Rectal smooth muscle tissue (tissue), 1 donor: ENCODE measurements around the gene GPC5.
"Not testable (repeated sequence)": the region's sequence is repeated elsewhere in the genome, so short reads cannot be mapped to it uniquely, and the experiment has no call there.

ENCODE experiments used
- H3K27ac ChIP-seq: one replicate; pipeline ENCODE4 v1.7.0; 2013; ENCODE audit warnings: low read depth, low read length, inconsistent platforms
- H3K27me3 ChIP-seq: one replicate; pipeline ENCODE4 v1.7.0; 2013; ENCODE audit warnings: low read length; ENCODE audit not compliant: control insufficient read depth, insufficient read depth
- H3K36me3 ChIP-seq: one replicate; pipeline ENCODE4 v1.7.0; 2013; ENCODE audit warnings: low read length; ENCODE audit not compliant: control insufficient read depth, insufficient read depth
- H3K4me1 ChIP-seq: one replicate; pipeline ENCODE4 v1.7.0; 2013; ENCODE audit warnings: low read length; ENCODE audit not compliant: control insufficient read depth, insufficient read depth
- H3K4me3 ChIP-seq: one replicate; pipeline ENCODE4 v1.7.0; 2013; ENCODE audit warnings: low read length
- H3K9ac ChIP-seq: one replicate; pipeline ENCODE4 v1.7.0; 2013; ENCODE audit warnings: low read length

GPC5 gene

DNA sequence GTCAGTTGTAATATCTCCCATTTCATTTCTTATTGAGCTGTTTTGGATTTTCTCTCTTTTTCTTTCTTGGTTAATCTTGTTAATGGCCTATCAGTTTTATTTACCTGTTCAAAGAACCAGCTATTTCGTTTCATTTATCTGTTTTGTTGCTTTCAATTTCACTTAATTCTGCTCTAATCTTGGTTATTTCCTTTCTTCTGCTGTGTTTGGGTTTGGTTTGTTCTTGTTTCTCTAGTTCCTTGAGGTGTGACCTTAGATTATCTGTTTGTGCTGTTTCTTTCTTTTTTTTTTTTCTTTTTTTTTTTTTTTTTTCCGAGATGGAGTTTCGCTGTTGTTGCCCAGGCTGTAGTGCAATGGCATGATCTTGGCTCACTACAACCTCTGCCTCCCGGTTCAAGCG is 896.1 kb downstream of the GPC5 start:
- not testable (repeated sequence) for H3K27me3 ChIP-seq, H3K4me3 ChIP-seq, H3K36me3 ChIP-seq, H3K4me1 ChIP-seq, H3K27ac ChIP-seq, H3K9ac ChIP-seq

- H3K9ac ChIP-seq, H3K27ac ChIP-seq, H3K4me1 ChIP-seq, H3K27me3 ChIP-seq, H3K4me3 ChIP-seq, H3K36me3 ChIP-seq: not testable (repeated sequence)
These were observed 897.8 kb downstream of the GPC5 start for GRCh38 chr13:92296154-92296671.

DNA sequence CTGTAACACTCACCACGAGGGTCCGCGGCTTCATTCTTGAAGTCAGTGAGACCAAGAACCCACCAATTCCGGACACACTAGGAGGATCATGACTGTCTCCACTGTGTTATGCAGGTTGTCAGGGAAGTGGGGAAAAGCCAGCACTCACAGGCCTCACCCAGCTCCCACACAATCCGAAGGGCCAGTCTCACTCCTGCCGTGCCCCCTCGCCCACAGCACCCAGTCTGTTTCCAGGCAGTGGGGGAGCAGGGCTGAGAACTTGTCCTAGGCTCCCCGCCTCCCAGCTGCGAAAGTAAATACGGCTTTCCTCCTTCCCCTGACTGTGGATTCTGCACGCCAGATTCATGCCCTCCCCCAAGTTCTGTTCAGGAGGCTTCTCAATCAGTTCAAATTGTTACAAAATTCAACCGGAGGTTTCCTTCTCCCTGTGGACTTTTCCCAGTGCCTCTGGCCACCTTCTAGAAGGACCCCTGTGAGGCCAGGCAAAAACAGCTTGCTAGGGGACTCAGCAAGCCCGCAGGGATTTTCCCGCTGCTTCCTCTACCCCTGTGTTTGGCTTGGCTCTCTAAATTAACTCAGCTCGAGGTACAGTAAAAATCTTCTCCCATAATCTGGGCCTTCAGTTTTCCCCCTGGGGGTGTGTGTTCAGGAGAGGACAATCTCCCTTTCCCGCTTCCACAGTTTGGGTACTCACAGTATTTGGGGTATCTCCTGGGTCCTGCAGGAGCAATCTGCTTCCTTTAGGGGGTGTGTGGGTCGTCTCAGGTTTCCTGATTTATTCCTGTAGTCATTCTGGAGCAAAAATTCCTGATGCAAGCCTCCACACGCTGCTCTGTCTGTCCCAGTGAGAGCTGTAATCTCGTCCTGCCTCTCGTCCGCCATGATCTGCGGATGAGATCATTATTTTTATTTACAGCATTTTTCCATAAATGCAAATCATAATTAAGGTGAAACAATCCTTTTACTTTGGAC is 899.8 kb downstream of the GPC5 start:
- H3K9ac ChIP-seq, result no peak overlapping the region
- H3K4me3 ChIP-seq, result no peak overlapping the region
- no peak overlapping the region for H3K27ac ChIP-seq
- H3K27me3 ChIP-seq, result no peaks in the 10 kb centered on the region
- no peaks in the 10 kb centered on the region for H3K36me3 ChIP-seq
- H3K4me1 ChIP-seq, result no peaks in the 10 kb centered on the region

DNA sequence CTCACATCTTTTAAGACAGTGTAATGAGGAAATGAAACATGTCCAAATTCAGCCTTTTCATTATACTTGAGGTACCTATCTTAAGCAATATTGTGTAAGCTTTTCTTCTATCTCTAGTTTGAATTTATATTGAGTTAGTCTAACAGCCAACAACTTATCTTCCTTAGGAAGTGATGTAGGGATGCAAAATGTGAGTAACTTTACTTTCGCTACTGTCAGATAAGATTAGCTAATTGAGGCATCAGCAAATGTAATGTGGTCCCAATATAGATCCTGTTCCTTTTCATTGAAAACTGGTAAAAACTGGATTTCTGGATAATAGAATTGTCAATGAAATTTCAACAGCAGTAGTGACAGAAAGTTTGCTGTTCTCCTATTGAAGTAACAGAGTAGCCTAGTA is 902.2 kb downstream of the GPC5 start:
- no peak overlapping the region for H3K27ac ChIP-seq
- no peak overlapping the region for H3K4me3 ChIP-seq
- no peaks in the 10 kb centered on the region for H3K36me3 ChIP-seq
- H3K4me1 ChIP-seq, result no peaks in the 10 kb centered on the region
- H3K9ac ChIP-seq, result no peak overlapping the region
- H3K27me3 ChIP-seq, result no peaks in the 10 kb centered on the region

- H3K36me3 ChIP-seq, result no peaks in the 10 kb centered on the region
- no peaks in the 10 kb centered on the region for H3K27me3 ChIP-seq
- no peak overlapping the region for H3K9ac ChIP-seq
- no peak overlapping the region for H3K27ac ChIP-seq
- H3K4me3 ChIP-seq, result no peak overlapping the region
- H3K4me1 ChIP-seq, result no peaks in the 10 kb centered on the region
These were observed 905.0 kb downstream of the GPC5 start for GRCh38 chr13:92303428-92303827.

DNA sequence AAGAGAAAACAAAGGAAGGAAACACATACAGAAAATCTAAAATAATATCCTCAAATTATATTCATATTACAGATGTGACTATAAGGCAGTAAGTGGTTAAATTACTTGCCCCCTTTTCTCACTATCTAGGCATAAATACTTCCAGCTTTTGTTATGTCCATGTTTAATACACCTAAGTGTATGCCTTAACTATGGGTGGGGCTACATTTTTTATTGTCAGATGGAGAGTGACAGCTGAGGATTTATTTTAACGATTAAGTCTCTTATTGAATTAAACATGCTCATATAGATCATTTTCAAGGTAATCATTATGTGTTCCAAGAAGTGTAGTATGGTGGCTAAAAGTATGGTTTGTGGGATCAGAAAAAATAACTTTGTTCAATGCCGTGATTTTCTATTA is 909.3 kb downstream of the GPC5 start:
- Histone ChIP-seq H3K9ac (no peak overlapping the region), H3K4me1 (no peaks in the 10 kb centered on the region), H3K36me3 (no peaks in the 10 kb centered on the region), H3K4me3 (no peak overlapping the region), H3K27ac (no peak overlapping the region), H3K27me3 (no peaks in the 10 kb centered on the region)

DNA sequence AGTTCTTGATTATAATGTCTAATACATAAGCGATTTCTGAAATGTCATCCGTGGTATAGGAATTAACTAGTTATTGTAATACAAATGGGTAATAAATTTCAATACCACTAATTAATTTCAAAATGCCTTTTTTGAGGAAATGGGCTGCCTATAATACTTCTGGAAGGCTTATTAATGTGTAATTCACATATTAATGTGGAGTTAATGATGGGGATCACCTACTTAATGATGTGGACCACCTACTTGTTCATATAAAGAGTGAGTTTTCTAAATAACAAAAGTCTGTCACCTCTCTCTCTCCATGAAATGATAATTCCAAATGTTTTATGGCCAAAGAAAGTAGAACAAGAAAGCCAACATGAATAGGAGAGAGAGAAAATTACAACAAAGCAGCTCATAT is 914.4 kb downstream of the GPC5 start:
- Histone ChIP-seq H3K9ac (no peak overlapping the region), H3K27ac (no peak overlapping the region), H3K4me1 (no peaks in the 10 kb centered on the region), H3K4me3 (no peak overlapping the region), H3K36me3 (no peaks in the 10 kb centered on the region), H3K27me3 (no peaks in the 10 kb centered on the region)

DNA sequence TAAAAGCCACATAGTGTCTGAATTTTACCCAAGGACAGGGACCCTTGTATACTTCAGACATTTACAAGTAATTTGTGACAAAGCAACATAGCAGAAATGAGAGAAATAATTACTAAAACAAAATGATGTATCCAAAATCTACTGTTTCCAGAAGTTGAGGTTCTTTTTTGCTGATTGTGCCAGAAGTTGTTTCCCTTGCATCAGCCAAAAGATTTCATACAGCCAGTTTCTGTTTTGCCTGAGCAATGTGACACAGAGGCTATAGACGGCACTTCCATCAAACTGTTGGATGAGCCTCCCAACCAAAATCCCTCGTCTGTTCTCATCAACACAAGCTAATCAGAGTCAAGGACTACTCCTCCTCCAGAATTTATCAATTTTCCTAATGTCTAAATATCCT is 915.0 kb downstream of the GPC5 start:
- Histone ChIP-seq H3K27me3 (no peaks in the 10 kb centered on the region), H3K4me3 (no peak overlapping the region), H3K36me3 (no peaks in the 10 kb centered on the region), H3K4me1 (no peaks in the 10 kb centered on the region), H3K9ac (no peak overlapping the region), H3K27ac (no peak overlapping the region)

GRCh38 chr13:92315265-92315664 is 916.8 kb downstream of the GPC5 start:
- Histone ChIP-seq H3K4me3 (no peak overlapping the region), H3K27me3 (no peaks in the 10 kb centered on the region), H3K36me3 (no peaks in the 10 kb centered on the region), H3K9ac (no peak overlapping the region), H3K4me1 (no peaks in the 10 kb centered on the region), H3K27ac (no peak overlapping the region)

GRCh38 chr13:92316030-92316429 is 917.6 kb downstream of the GPC5 start:
- Histone ChIP-seq H3K36me3 (no peaks in the 10 kb centered on the region), H3K4me1 (no peaks in the 10 kb centered on the region), H3K9ac (no peak overlapping the region), H3K27ac (no peak overlapping the region), H3K4me3 (no peak overlapping the region), H3K27me3 (no peaks in the 10 kb centered on the region)

GRCh38 chr13:92317066-92317465 is 918.6 kb downstream of the GPC5 start:
- no peaks in the 10 kb centered on the region for H3K4me1 ChIP-seq
- H3K4me3 ChIP-seq, result no peak overlapping the region

DNA sequence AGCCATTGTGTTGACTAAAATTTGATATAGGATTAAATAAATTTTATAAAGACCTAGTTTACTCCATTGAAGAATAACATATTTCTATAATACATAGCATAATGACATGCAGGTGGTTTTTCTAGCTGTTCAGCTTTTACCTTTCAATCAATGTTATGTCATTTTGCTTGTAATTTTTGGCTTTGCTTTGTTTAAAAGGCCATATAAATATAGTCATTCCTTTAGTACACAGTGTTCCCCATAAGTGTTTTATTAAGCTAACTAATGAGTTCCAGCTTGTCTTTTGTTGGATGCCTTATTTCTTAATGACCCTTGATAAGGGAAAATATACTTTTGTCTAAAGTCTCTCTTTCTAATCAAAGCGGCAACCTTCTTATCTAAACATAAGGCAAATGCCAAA is 921.9 kb downstream of the GPC5 start:
- H3K4me1 ChIP-seq, result no peaks in the 10 kb centered on the region
- no peaks in the 10 kb centered on the region for H3K36me3 ChIP-seq
- H3K9ac ChIP-seq, result no peak overlapping the region
- H3K27ac ChIP-seq, result no peak overlapping the region
- no peaks in the 10 kb centered on the region for H3K27me3 ChIP-seq
- H3K4me3 ChIP-seq, result no peak overlapping the region

More at GRCh38 chr13:92317066-92317465, 918.6 kb downstream of the GPC5 start:
- no peak overlapping the region for H3K27ac ChIP-seq
- H3K36me3 ChIP-seq, result no peaks in the 10 kb centered on the region
- no peak overlapping the region for H3K9ac ChIP-seq
- H3K27me3 ChIP-seq, result no peaks in the 10 kb centered on the region

- Histone ChIP-seq H3K4me3 (no peak overlapping the region), H3K4me1 (no peaks in the 10 kb centered on the region), H3K27me3 (no peaks in the 10 kb centered on the region), H3K27ac (no peak overlapping the region), H3K36me3 (no peaks in the 10 kb centered on the region), H3K9ac (no peak overlapping the region)
These were observed 922.8 kb downstream of the GPC5 start for GRCh38 chr13:92321174-92321573.
